HEK293 (cell line): ENCODE results near the gene TSKU.

Experiments
- CTCF ChIA-PET: fragments of 350-600 bp; formaldehyde crosslinking; extraction: SDS; loops from one replicate; lab custom pipeline; 2021; ENCODE audit warnings: antibody characterized with exemption; lab: Yijun Ruan, JAX
- POLR2A ChIA-PET: fragments of 300-600 bp; formaldehyde crosslinking; extraction: SDS; loops from one replicate; lab custom pipeline; 2020; ENCODE audit warnings: antibody characterized with exemption, inconsistent platforms; lab: Yijun Ruan, JAX
- H3K27ac ChIP-seq: fragments of 200-500 bp; sonication (Bioruptor generic); 2 replicates; pipeline ENCODE4 v1.5.1; 2014; ENCODE audit warnings: low read depth, low read length, control low read depth, inconsistent platforms; ENCODE audit errors: extremely low read depth
- H3K36me3 ChIP-seq, 2 experiments: fragments of 200-500 bp in 1 of 2; sonication (Bioruptor generic) in 1 of 2; 1 replicate in 1 of 2; 2 replicates in 1 of 2; pipeline ENCODE4 v1.5.1; 2014 to 2017; ENCODE audit warnings: inconsistent platforms in 2 of 2, low read length in 2 of 2; ENCODE audit not compliant: control insufficient read depth in 2 of 2, insufficient read depth in 1 of 2
- H3K4me1 ChIP-seq: fragments of 200-500 bp; sonication (Bioruptor generic); 2 replicates; pipeline ENCODE4 v1.5.1; 2014; ENCODE audit warnings: mild to moderate bottlenecking, low read length, inconsistent platforms; ENCODE audit not compliant: control insufficient read depth, insufficient read depth
- H3K4me3 ChIP-seq: 2 replicates; pipeline ENCODE4 v1.5.1; 2011; ENCODE audit warnings: low read depth, mild to moderate bottlenecking, control low read depth, low read length, moderate library complexity
- H3K9me3 ChIP-seq: fragments of 200-500 bp; sonication (Bioruptor generic); 2 replicates; pipeline ENCODE4 v1.5.1; 2014; ENCODE audit warnings: low read depth, low read length, inconsistent platforms; ENCODE audit not compliant: control insufficient read depth, insufficient read depth
- ATF2 ChIP-seq: fragments of 450-650 bp; formaldehyde crosslinking; IDR thresholded peaks from 2 replicates; pipeline ENCODE4 v1.5.1; 2016; ENCODE audit warnings: missing biosample characterization, missing genetic modification characterization, low read depth
- GLI4 ChIP-seq: fragments of 450-650 bp; formaldehyde crosslinking; IDR thresholded peaks from 2 replicates; pipeline ENCODE4 v1.5.1; 2016; ENCODE audit warnings: missing biosample characterization, missing genetic modification characterization
- KLF9 ChIP-seq: fragments of 450-650 bp; formaldehyde crosslinking; IDR thresholded peaks from 2 replicates; pipeline ENCODE4 v1.5.1; 2016; ENCODE audit warnings: missing biosample characterization, missing genetic modification characterization, low read depth
- REPIN1 ChIP-seq: fragments of 450-650 bp; formaldehyde crosslinking; IDR thresholded peaks from 2 replicates; pipeline ENCODE4 v1.5.1; 2017; ENCODE audit warnings: missing biosample characterization, missing genetic modification characterization, low read depth
- SCRT2 ChIP-seq: fragments of 450-650 bp; formaldehyde crosslinking; IDR thresholded peaks from 2 replicates; pipeline ENCODE4 v1.5.1; 2016; ENCODE audit warnings: missing biosample characterization, missing genetic modification characterization
- SP3 ChIP-seq: fragments of 450-650 bp; formaldehyde crosslinking; IDR thresholded peaks from 2 replicates; pipeline ENCODE4 v1.5.1; 2016; ENCODE audit warnings: missing biosample characterization, missing genetic modification characterization
- SP7 ChIP-seq: fragments of 450-650 bp; formaldehyde crosslinking; IDR thresholded peaks from 2 replicates; pipeline ENCODE4 v1.5.1; 2016; ENCODE audit warnings: missing biosample characterization, missing genetic modification characterization
- TCF7L2 ChIP-seq: IDR thresholded peaks from 2 replicates; pipeline ENCODE4 v1.6.1; 2011; ENCODE audit warnings: low read depth, mild to moderate bottlenecking, inconsistent platforms, low read length, moderate library complexity, borderline replicate concordance
- ZNF16 ChIP-seq: fragments of 450-650 bp; formaldehyde crosslinking; IDR thresholded peaks from 2 replicates; pipeline ENCODE4 v1.5.1; 2016; ENCODE audit warnings: low read depth, missing biosample characterization, missing genetic modification characterization
- ZNF174 ChIP-seq: fragments of 450-650 bp; formaldehyde crosslinking; IDR thresholded peaks from 2 replicates; pipeline ENCODE4 v1.5.0; 2017; ENCODE audit warnings: missing biosample characterization, mild to moderate bottlenecking, missing genetic modification characterization
- ZNF501 ChIP-seq: fragments of 450-650 bp; formaldehyde crosslinking; IDR thresholded peaks from 2 replicates; pipeline ENCODE4 v1.5.1; 2016; ENCODE audit warnings: missing biosample characterization, missing genetic modification characterization
- ZNF544 ChIP-seq: fragments of 450-650 bp; formaldehyde crosslinking; IDR thresholded peaks from 2 replicates; pipeline ENCODE4 v1.5.0; 2017; ENCODE audit warnings: missing biosample characterization, missing genetic modification characterization
- ZNF560 ChIP-seq: fragments of 450-650 bp; formaldehyde crosslinking; IDR thresholded peaks from 2 replicates; pipeline ENCODE4 v1.5.1; 2017; ENCODE audit warnings: missing biosample characterization, missing genetic modification characterization, borderline replicate concordance
- ZNF664 ChIP-seq: fragments of 450-650 bp; formaldehyde crosslinking; IDR thresholded peaks from 2 replicates; pipeline ENCODE4 v1.5.1; 2016; ENCODE audit warnings: missing biosample characterization, missing genetic modification characterization
- ZNF747 ChIP-seq: fragments of 450-650 bp; formaldehyde crosslinking; IDR thresholded peaks from 2 replicates; pipeline ENCODE4 v1.5.1; 2016; ENCODE audit warnings: missing biosample characterization, missing genetic modification characterization
- ZNF76 ChIP-seq: fragments of 450-650 bp; formaldehyde crosslinking; IDR thresholded peaks from 2 replicates; pipeline ENCODE4; 2016; ENCODE audit warnings: low read depth, missing biosample characterization, missing genetic modification characterization, borderline replicate concordance
- ZNF777 ChIP-seq: fragments of 450-650 bp; formaldehyde crosslinking; IDR thresholded peaks from 2 replicates; pipeline ENCODE4 v1.5.1; 2017; ENCODE audit warnings: missing biosample characterization, missing genetic modification characterization, borderline replicate concordance
- ZNF792 ChIP-seq: fragments of 450-650 bp; formaldehyde crosslinking; IDR thresholded peaks from 2 replicates; pipeline ENCODE4 v1.5.1; 2016; ENCODE audit warnings: missing biosample characterization, missing genetic modification characterization
- TF ChIP-seq, protein P1 (sequence below): fragments of 450-650 bp; formaldehyde crosslinking; IDR thresholded peaks from 2 replicates; pipeline ENCODE4 v1.5.1; 2016; ENCODE audit warnings: missing biosample characterization, missing genetic modification characterization
- TF ChIP-seq, protein P2 (sequence below): fragments of 450-650 bp; formaldehyde crosslinking; IDR thresholded peaks from 2 replicates; pipeline ENCODE4; 2016; ENCODE audit warnings: missing biosample characterization, missing genetic modification characterization
- TF ChIP-seq, protein P3 (sequence below): fragments of 450-650 bp; formaldehyde crosslinking; IDR thresholded peaks from 2 replicates; pipeline ENCODE4 v1.5.1; 2016; ENCODE audit warnings: missing biosample characterization, missing genetic modification characterization
- TF ChIP-seq, protein P4 (sequence below): fragments of 450-650 bp; formaldehyde crosslinking; IDR thresholded peaks from 2 replicates; pipeline ENCODE4 v1.5.1; 2016; ENCODE audit warnings: missing biosample characterization, missing genetic modification characterization
- TF ChIP-seq, protein P5 (sequence below): fragments of 450-650 bp; formaldehyde crosslinking; IDR thresholded peaks from 2 replicates; pipeline ENCODE4 v1.5.1; 2016; ENCODE audit warnings: missing biosample characterization, missing genetic modification characterization
- TF ChIP-seq, protein P6 (sequence below): sonication (generic); formaldehyde crosslinking; IDR thresholded peaks from 2 replicates; pipeline ENCODE4 v1.8.1; 2022; ENCODE audit warnings: mild to moderate bottlenecking, moderate library complexity, missing genetic modification reagents

The TSKU gene

DNA sequence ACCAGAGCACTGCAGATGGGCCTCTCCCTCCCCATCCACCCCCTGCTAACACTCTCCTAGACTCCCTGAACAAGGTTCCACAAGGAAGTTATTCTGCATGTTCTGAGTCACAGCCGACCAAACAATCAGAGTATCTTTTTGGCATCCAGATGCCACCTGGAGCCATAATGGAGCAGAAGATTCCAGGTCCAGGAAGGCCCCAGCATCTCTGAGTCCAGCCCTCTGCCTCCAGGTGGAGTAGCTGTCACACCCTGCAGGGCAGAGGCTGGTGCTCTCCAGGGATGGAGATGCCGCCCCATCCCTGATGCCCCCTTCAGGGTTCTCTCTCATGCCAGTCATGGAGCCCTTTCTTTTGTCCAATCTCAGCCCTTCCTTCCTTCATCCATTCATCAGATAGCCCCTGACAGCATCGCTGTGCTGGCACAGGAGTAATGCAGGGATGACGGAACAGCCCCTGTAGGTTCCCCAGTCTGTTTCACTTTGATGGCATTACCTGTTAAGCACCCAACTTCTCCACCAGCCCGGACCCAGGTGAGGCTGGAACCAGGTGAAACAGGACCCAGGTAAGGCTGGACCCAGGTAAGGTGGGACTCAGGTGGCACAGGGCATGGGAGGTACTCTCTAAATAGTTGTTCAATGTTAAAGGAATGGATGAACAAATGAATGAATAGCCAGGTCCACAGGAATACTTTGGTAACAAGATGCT is 20.1 kb upstream of the TSKU start:
- no peak overlapping the region for H3K27ac ChIP-seq
- CTCF ChIA-PET: interaction anchor here (0.5 to 0.6 kb wide), 4 partner anchors 16 to 363 kb away, joined by 3 to 5 read pairs (median 3); no protein-coding TSS in a partner anchor

GRCh38 chr11:76763573-76764346 is 19.4 kb upstream of the TSKU start:
- no peaks in the 10 kb centered on the region for H3K9me3 ChIP-seq
- H3K36me3 ChIP-seq: no peaks in the 10 kb centered on the region
- ChIA-PET CTCF (interaction anchor here (0.6 to 1.2 kb wide), 2 partner anchors 30 to 363 kb away, joined by 5 read pairs; no protein-coding TSS in a partner anchor), POLR2A (no interaction called here)
- no peak overlapping the region for H3K27ac ChIP-seq
- no peaks in the 10 kb centered on the region for H3K4me1 ChIP-seq
- H3K4me3 ChIP-seq: no peak overlapping the region
- TF ChIP-seq ZNF747 (tag by site-specific recombination) (no peak), ZNF560 (tag by site-specific recombination) (no peak), KLF9 (tag by site-specific recombination) (no peak), ZNF16 (tag by site-specific recombination) (no peak), SCRT2 (tag by site-specific recombination) (peak; percentile 52), TCF7L2 (no peak)
- TF ChIP-seq, protein P1, sequence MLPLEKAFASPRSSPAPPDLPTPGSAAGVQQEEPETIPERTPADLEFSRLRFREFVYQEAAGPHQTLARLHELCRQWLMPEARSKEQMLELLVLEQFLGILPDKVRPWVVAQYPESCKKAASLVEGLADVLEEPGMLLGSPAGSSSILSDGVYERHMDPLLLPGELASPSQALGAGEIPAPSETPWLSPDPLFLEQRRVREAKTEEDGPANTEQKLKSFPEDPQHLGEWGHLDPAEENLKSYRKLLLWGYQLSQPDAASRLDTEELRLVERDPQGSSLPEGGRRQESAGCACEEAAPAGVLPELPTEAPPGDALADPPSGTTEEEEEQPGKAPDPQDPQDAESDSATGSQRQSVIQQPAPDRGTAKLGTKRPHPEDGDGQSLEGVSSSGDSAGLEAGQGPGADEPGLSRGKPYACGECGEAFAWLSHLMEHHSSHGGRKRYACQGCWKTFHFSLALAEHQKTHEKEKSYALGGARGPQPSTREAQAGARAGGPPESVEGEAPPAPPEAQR (tag by site-specific recombination): no peak
- TF ChIP-seq, protein P2, sequence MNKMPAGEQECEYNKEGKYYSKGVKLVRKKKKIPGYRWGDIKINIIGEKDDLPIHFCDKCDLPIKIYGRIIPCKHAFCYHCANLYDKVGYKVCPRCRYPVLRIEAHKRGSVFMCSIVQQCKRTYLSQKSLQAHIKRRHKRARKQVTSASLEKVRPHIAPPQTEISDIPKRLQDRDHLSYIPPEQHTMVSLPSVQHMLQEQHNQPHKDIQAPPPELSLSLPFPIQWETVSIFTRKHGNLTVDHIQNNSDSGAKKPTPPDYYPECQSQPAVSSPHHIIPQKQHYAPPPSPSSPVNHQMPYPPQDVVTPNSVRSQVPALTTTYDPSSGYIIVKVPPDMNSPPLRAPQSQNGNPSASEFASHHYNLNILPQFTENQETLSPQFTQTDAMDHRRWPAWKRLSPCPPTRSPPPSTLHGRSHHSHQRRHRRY (tag by site-specific recombination): no peak
- TF ChIP-seq, protein P3, sequence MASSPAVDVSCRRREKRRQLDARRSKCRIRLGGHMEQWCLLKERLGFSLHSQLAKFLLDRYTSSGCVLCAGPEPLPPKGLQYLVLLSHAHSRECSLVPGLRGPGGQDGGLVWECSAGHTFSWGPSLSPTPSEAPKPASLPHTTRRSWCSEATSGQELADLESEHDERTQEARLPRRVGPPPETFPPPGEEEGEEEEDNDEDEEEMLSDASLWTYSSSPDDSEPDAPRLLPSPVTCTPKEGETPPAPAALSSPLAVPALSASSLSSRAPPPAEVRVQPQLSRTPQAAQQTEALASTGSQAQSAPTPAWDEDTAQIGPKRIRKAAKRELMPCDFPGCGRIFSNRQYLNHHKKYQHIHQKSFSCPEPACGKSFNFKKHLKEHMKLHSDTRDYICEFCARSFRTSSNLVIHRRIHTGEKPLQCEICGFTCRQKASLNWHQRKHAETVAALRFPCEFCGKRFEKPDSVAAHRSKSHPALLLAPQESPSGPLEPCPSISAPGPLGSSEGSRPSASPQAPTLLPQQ (tag by site-specific recombination): no peak

More for the DNA sequence above, 20.1 kb upstream of the TSKU start:
- Histone ChIP-seq H3K9me3 (no peaks in the 10 kb centered on the region), H3K4me3 (no peak overlapping the region), H3K36me3 (no peaks in the 10 kb centered on the region), H3K4me1 (no peaks in the 10 kb centered on the region)
- POLR2A ChIA-PET: no interaction called here
- TF ChIP-seq, protein P4, sequence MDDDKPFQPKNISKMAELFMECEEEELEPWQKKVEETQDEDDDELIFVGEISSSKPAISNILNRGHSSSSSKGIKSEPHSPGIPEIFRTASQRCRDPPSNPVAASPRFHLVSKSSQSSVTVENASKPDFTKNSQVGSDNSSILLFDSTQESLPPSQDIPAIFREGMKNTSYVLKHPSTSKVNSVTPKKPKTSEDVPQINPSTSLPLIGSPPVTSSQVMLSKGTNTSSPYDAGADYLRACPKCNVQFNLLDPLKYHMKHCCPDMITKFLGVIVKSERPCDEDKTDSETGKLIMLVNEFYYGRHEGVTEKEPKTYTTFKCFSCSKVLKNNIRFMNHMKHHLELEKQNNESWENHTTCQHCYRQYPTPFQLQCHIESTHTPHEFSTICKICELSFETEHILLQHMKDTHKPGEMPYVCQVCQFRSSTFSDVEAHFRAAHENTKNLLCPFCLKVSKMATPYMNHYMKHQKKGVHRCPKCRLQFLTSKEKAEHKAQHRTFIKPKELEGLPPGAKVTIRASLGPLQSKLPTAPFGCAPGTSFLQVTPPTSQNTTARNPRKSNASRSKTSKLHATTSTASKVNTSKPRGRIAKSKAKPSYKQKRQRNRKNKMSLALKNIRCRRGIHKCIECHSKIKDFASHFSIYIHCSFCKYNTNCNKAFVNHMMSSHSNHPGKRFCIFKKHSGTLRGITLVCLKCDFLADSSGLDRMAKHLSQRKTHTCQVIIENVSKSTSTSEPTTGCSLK (tag by site-specific recombination): no peak
- TF ChIP-seq ZNF76 (tag by site-specific recombination) (no peak), ZNF174 (tag by site-specific recombination) (no peak), ZNF544 (tag by site-specific recombination) (no peak), ZNF792 (no peak), SP7 (tag by site-specific recombination) (no peak), ZNF777 (tag by site-specific recombination) (no peak), ZNF501 (tag by site-specific recombination) (no peak), REPIN1 (no peak), GLI4 (no peak), ATF2 (tag by site-specific recombination) (no peak), SP3 (no peak), ZNF664 (tag by site-specific recombination) (no peak)
- TF ChIP-seq, protein P5, sequence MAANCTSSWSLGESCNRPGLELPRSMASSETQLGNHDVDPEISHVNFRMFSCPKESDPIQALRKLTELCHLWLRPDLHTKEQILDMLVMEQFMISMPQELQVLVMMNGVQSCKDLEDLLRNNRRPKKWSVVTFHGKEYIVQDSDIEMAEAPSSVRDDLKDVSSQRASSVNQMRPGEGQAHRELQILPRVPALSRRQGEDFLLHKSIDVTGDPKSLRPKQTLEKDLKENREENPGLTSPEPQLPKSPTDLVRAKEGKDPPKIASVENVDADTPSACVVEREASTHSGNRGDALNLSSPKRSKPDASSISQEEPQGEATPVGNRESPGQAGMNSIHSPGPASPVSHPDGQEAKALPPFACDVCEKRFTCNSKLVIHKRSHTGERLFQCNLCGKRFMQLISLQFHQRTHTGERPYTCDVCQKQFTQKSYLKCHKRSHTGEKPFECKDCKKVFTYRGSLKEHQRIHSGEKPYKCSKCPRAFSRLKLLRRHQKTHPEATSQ: no peak
- TF ChIP-seq, protein P6, sequence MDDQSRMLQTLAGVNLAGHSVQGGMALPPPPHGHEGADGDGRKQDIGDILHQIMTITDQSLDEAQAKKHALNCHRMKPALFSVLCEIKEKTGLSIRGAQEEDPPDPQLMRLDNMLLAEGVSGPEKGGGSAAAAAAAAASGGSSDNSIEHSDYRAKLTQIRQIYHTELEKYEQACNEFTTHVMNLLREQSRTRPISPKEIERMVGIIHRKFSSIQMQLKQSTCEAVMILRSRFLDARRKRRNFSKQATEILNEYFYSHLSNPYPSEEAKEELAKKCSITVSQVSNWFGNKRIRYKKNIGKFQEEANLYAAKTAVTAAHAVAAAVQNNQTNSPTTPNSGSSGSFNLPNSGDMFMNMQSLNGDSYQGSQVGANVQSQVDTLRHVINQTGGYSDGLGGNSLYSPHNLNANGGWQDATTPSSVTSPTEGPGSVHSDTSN (CRISPR knock-in tag): no peak
